Measurements from ENCODE around the gene PTPRM.

The PTPRM gene

DNA sequence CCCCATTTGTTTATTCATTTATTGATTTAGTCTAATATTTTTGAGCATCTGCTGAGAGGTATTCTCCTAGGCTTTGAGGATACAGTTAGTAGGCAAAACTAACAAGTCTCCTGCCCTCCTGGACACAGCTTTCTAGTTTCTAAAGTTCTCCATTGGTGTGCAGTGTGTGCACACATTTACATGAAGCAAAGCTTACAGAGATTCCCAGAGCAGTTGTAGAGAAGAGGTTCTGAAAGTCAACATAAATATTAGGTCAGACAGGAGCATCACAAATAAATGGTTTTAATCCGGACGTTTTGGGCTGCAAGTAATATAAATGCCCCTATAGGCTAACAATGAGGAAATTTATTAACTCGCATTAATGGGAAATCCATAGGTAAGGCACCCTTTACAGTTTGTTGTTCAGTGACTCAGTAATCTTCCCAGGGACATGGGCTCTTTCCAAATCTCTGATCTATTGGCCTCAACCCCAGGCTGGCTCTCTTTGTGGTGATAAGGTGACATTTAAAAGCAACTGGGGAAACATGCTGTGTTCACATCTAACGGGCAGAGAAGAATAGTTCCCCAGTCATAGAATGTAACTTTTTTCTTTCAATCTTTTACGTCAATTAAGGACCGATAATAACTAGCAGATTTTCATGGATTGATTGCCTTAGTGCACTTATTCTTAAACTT is 407.2 kb downstream of the PTPRM start:
- DNase-seq: no peak

DNA sequence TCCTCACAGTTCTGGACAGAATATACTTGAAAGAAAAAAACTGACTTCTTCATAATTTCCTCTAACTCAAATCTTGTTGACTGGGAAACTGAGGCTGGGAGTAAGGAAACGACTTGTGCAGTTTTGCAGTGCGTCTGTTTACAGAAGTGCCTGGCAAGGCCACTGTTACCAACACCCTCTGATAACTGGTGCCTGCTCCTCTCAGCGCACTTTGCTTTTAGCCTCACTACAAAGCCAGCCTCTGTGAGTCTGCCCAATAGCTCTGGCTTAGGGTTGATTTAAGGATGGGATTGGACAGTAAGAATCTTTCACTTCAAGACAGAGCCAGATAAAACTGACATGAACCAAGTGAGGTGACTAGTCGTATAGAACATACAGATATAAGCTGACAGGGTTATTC is 410.8 kb downstream of the PTPRM start:
- DNase-seq: no peak

DNA sequence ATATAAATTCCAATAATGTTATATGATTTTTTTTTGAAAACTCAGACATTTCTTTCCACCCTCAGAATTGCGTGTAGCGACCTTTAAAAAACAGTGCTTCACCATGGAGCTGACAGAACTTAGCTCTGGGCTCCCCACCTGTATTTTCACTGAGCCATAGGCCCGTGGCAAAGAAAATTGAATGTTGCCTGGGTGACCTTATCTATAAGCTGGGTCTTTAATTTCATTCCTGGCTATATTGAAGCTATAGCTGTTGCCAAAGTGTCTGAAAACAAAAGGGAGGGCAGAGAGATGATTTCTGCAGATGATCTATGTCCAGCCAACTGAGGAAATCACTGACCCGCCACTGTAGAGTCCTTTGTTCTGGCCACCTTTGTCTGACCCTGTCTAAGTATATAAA is 411.7 kb downstream of the PTPRM start:
- DNase-seq: no peak

- no peak for DNase-seq
Measured at GRCh38 chr18:7979714-7980113, 412.6 kb downstream of the PTPRM start.

- DNase-seq: no peak
Measured at GRCh38 chr18:7980136-7980535, 413.0 kb downstream of the PTPRM start.

GRCh38 chr18:7980656-7981055 is 413.5 kb downstream of the PTPRM start:
- DNase-seq: no peak

DNA sequence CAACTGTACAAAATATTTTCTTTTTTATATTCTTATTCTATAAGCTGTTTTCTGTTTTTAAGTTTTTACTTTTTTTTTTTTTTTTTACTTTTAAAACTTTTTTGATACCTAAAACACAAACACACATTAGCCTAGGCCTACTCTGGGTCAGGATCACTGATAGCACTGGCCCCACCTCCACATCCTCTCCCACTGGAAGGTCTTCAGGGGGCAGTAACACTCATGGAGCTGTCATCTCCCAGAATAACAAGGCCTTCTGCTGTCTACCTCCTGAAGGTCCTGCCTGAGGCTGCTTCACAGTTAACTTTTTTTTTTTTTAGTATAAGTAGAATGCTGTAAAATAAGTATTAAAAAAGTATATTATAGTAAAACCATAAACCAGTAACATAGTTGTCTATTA is 415.1 kb downstream of the PTPRM start:
- DNase-seq: no peak

DNA sequence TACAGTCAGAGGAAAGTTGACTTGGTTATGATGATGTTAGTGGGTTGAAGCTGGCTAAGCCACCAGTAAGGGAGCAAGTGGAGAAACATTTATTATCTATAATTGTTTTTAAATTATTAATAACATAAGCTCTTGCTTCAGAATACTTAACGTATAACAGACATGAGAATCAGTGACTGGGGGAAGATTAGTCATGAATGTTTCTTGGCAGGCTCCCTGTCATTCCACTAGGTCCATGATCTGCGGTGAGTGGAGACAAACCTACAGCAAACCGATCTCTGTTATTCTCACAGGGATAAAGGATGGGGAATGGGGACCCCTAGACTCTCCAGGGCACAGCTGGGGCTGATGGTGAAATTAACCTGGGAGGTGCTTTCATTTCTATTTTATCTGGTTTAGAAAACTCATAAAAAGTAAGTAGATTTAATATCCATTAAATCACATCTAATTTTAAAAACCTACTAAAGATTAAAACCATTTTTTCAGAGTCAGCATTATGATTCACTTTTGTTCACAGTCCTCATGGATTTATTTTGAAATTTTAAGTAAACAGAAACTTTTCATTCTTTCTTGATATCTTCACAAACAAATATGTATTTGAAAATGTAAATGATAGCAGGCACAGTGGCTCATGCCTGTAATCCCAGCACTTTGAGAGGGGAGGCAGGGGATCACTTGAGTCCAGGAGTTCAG is 420.3 kb downstream of the PTPRM start:
- no peak for DNase-seq

DNA sequence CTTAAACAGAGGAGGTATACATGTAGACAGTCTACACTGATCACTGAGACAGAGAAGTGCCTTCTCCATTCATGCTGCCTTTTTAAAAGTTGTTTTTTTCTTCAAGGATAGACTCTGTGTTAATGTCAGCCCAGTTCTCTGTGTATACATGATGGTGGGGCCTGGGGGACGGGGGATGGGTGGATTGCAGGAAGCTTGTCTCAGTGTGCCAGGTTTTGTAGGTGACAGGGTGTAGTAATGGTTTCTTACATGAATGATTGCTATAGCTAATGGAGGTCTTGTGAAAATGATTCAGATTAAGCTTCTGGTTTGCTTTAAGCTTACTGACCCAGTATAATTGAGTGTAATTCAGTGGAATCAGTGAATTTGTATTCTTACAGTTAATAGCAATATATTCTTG is 423.6 kb downstream of the PTPRM start:
- DNase-seq: no peak

DNA sequence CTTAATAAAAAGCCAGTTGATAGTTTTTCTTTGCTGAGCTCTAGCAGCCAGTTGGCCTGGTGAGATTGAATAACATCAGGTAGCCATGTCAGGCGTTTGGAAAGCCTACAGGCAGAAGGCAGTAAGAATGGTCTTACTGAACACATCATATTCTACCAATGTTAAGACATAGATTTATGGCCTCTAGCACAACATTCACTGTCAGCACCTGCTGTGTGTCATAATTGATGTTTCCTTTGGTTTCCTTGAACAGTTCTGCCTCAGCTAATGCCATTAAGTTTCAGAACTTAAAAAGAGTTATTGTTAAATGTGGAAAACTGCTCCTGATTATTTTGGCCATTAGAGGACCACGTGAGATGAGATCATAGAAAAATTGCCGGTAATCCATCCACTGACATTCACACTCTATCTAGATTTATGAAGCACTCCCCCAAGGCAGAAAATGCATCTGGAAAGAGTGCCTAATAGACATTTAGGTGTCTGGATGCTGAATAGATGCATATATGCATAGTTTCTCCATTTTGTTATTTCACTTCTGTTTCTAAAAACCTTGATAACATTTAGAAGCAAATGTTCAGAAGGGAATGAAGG is 434.7 kb downstream of the PTPRM start:
- no peak for DNase-seq

GRCh38 chr18:8003878-8004675 is 437.0 kb downstream of the PTPRM start:
- DNase-seq: no peak

DNA sequence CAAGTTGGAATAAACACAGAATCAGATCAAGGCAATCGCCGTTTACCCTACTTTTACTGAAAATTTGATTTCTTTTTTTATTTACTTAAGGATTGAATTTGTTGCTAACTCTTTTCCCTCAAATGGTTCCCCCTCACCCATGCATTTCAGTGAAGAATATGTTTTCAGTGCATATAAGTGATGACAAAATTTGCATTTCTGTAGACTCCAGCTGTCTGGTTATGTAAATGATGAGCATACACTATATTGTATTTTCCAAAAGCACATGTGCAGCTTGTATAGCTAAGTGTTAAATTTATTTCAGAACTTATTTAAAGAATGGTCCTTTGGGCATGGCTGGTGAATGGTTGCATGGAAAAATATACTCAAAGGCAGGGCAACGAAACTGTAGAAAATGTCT is 437.7 kb downstream of the PTPRM start:
- DNase-seq: no peak

DNA sequence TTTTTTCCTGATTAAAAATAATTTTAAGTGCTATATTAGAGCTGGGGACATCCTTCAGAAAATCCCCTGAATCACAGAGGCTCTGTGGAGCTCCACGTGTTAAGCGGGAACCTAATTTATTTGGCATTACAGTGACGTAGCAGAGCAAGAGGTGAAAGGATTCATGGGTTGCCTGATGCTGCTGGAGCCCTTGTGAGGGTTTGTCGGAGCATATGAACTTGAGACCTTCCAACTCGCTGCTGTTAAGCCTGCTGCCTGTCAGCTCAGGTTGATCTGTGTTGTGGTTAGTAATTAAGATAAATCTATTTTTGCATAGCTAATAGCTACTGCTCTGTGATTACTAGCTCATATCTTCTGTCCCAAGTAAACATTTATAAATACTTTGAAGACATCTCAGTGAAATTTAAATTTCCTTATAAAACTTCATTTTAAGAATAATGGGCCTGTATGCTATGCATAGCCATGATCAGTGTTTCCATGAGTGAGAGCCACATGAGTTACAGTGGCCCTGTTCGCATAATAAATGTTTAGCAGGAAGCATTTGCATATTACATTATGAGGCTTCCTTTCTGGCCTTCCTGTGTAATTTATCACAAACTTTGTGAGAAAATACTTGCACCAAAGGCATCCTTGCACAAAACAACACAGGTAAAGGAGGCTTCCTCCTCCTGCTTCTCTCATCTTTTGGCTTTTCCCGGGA is 438.9 kb downstream of the PTPRM start:
- no peak for DNase-seq

GRCh38 chr18:8006979-8007378 is 439.9 kb downstream of the PTPRM start:
- no peak for DNase-seq

DNA sequence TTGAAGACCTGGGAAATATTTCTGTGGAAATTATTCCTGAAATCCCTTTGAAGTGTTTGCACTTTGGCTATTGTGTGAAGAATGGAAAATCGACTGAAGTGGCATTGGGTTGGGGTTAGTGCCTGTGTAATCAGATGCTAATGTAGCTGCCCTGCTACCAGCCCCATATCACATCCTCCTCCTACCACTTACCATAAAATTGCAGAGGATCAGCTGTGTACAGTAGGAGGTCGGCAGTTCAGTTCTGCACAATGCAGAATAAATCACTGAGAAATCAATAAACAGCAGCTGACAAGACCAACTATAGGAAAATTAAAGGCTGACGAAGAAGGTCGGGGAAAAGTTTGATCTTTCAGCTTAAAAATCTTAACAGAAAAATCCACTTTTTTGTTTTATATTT is 440.9 kb downstream of the PTPRM start:
- DNase-seq: no peak

GRCh38 chr18:8011361-8011760 is 444.2 kb downstream of the PTPRM start:
- DNase-seq: no peak

- no peak for DNase-seq
Measured at GRCh38 chr18:8011906-8012305, 444.8 kb downstream of the PTPRM start.

DNA sequence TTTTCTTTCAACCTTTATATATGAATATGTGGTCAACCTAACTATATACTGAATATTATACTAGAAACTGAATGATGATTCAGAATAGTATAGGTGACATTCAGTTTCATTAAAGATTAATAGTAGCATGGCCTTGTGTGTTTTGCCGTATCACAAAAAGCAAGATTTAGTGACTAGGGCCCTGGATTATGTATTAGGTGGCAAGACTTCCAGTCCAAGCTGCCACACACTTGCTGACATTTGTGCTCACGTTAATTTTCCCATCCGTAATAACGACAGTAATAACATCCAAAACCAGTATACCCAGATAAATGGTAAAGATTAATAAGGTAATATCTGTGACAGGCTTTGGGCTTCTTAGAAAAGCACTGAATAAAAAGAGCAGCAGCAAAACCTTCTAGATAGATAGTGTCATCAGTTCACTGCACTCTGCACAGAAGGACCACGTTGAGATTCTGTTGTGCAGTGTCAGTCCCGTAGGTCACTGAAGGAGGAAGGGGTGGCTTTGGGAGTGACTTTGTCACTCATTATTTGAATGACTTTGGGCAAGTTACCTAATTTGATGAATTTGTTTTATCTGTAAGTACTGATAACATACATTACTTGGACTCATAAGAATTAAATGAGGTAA is 451.7 kb downstream of the PTPRM start:
- DNase-seq: no peak

GRCh38 chr18:8019600-8019999 is 452.5 kb downstream of the PTPRM start:
- no peak for DNase-seq

GRCh38 chr18:8020132-8020846 is 453.2 kb downstream of the PTPRM start:
- no peak for DNase-seq

- no peak for DNase-seq
Measured at GRCh38 chr18:8029061-8029460, 461.9 kb downstream of the PTPRM start.

- no peak for DNase-seq
Measured at GRCh38 chr18:8029731-8030130, 462.6 kb downstream of the PTPRM start.

Data from DMS79 (cell line).